ENCODE data around the gene CNGB1.
"Not testable (repeated sequence)": the region's sequence is repeated elsewhere in the genome, so short reads cannot be mapped to it uniquely, and the experiment has no call there.

The CNGB1 gene

DNA sequence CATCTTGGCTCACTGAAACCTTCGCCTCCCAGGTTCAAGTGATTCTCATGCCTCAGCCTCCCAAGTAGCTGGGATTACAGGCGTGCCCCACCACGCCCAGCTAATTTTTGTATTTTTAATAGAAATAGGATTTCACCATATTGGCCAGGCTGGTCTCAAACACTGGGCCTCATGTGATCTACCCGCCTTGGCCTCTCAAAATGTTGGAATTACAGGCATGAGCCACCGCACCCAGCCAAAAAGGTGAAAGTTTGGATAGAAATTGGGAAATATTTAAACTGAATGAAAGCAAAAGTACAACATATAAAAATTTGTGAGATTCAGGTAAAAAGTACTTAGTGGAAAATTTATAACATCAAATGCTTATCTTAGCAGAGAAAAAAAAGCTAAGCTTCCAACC is 115.7 kb downstream of the CNGB1 start:
- no peak for DNase-seq (ENCODE audit: low read depth)

GRCh38 chr16:57852189-57852588 is 118.7 kb downstream of the CNGB1 start:
- DNase-seq (ENCODE audit: low read depth), result no peak

GRCh38 chr16:57848181-57848580 is 122.7 kb downstream of the CNGB1 start:
- no peak for DNase-seq (ENCODE audit: low read depth)

GRCh38 chr16:57846931-57847330 is 124.0 kb downstream of the CNGB1 start:
- not testable (repeated sequence) for DNase-seq (ENCODE audit: low read depth)

GRCh38 chr16:57846078-57846697 is 124.7 kb downstream of the CNGB1 start:
- DNase-seq (ENCODE audit: low read depth), result no peak

- DNase-seq (ENCODE audit: low read depth), result no peak
Observed at GRCh38 chr16:57845115-57845514, 125.8 kb downstream of the CNGB1 start.

DNA sequence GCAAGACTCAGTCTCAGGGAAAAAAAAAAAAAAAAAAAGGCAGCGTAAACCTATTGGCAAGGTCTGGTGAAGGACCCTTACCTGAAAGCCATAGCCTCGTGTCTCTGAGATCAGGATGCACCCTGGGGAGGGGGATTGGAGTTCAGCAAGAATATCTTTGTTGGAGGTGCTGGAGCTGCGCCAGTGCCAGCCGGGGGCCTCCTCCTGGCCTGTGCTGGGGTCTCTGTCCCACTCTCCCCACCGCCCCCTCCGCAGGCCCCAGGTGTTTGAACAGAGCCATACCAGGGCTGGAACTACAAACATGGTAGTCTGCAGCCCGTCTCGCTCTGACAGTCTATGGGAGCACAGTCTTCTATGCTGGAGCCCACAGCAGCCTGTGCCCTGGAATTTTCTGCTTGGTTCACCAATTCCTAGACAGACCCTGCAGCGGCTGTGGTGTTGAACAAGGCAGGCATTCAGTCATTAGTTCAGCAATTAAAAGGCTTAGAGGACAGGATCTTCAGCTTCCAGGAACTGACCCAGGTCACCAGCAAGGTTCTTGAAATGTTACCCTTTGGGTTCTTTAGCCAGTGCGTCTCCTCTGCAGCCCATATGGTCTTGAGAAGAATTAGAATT is 126.4 kb downstream of the CNGB1 start:
- DNase-seq (ENCODE audit: low read depth), result no peak

DNA sequence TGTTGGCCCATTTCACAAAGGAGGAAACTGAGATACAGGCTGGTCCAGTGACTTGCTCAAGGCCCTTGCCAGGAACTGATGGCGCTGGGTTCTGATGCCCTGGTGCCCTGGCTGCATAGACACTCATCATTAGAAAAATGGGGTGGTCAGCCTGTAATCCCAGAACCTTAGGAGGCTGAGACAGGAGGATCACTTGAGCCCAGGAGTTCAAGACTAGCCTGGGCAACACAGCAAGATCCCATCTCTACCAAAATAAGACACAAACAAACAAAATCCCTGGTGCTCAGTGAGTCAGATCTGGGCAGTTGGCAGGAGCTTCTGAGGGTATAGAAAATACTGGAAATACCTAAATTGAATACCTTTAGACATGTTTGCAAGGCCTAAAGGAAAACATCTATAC is 127.5 kb downstream of the CNGB1 start:
- no peak for DNase-seq (ENCODE audit: low read depth)

DNA sequence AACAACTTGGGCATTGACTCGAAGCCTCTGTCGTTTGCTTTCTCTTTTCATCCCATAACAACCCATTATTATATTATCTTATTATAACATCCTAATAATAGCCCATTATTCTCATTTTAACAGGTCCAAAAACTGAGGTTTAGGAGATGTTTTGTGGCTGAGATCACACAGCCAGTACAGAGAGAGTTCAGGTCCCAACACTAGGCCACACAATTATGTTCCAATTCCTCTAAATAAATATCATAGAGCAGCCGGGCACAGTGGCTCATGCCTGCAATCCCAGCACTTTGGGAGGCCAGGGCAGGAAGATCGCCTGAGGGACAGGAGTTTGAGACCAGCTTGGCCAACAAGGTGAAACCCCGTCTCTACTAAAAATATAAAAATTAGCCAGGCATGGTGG is 128.3 kb downstream of the CNGB1 start:
- DNase-seq (ENCODE audit: low read depth), result no peak

GRCh38 chr16:57840833-57841232 is 130.1 kb downstream of the CNGB1 start:
- DNase-seq (ENCODE audit: low read depth), result no peak

DNA sequence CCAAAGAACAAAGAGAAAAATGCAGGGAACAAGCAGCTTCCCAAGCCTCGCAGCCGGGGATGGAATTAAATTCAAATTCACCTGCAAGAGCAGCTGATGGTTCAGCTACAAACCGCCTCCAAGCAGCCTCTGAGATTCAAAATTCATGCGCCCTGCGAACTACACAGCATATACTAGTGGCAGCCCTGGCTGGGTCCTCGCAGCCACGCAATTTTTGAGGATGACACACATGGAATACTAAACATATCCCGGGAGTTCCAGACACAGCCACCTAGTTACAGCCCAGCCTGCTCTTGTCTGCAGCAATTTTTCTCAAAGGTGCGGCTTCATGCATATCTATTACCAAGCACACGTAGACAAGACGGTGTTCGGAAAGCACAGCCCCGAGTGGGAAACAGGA is 132.8 kb downstream of the CNGB1 start:
- DNase-seq (ENCODE audit: low read depth), result no peak

GRCh38 chr16:57837305-57838125 is 133.4 kb downstream of the CNGB1 start:
- no peak for DNase-seq (ENCODE audit: low read depth)

- DNase-seq (ENCODE audit: low read depth), result not testable (repeated sequence)
Observed at GRCh38 chr16:57835439-57835838, 135.5 kb downstream of the CNGB1 start.

- no peak for DNase-seq (ENCODE audit: low read depth)
Observed at GRCh38 chr16:57834936-57835335, 136.0 kb downstream of the CNGB1 start.
